ENCODE measurements around the gene CUX1.
A peak's percentile ranks its signal among the peaks of the same experiment; 100 is the strongest.

Gene CUX1

DNA sequence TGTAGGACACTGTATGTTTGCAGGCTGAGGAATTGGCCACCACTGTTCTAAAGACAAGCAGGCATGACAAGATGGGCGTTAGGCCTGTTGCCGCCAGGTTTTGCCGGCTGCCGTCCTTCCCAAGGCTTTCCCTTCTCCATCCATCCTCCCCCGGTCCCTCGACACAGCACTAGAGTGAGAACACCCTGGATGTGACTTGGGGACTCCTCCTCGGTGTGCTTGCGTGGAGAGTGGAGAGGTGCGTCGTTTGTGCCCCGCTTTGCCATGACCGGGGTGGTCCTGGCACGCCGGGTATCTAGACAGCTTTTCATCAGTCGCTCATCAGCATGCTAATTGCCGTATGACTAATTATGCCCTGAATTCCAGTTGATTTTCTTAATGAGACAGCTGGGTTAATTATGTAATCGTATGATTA is 262.6 kb downstream of the CUX1 start:
- Histone ChIP-seq H3K9me3 (ENCODE audit: control insufficient read depth, insufficient read depth, low read depth, low read length) (no peaks in the 10 kb centered on the region), H3K4me1 (ENCODE audit: control insufficient read depth, insufficient read depth, low read length) (no peaks in the 10 kb centered on the region), H3K27ac (ENCODE audit: extremely low read depth, low read depth, low read length) (no peak overlapping the region), H3K4me3 (ENCODE audit: low read depth, low read length) (no peak overlapping the region), H3K36me3 (ENCODE audit: control insufficient read depth in 2 of 2, insufficient read depth in 1 of 2, low read length in 2 of 2) (peaks cover 0 to 2% of the 10 kb centered on the region in 2 experiments; a peak in 2 of 3 replicates)
- ChIA-PET POLR2A (no interaction called here), CTCF (interaction anchor here (0.7 kb wide), 1 partner anchor 24 kb away, joined by 3 read pairs; no protein-coding TSS in a partner anchor)
- TF ChIP-seq ZNF560 (tag by site-specific recombination; IDR thresholded peaks at IDR 0.05; ENCODE audit: borderline replicate concordance) (no peak), ZNF214 (tag by site-specific recombination; IDR thresholded peaks at IDR 0.05; ENCODE audit: borderline replicate concordance) (no peak), YY2 (tag by site-specific recombination; IDR thresholded peaks at IDR 0.05) (no peak)
- TF ChIP-seq, protein P1, sequence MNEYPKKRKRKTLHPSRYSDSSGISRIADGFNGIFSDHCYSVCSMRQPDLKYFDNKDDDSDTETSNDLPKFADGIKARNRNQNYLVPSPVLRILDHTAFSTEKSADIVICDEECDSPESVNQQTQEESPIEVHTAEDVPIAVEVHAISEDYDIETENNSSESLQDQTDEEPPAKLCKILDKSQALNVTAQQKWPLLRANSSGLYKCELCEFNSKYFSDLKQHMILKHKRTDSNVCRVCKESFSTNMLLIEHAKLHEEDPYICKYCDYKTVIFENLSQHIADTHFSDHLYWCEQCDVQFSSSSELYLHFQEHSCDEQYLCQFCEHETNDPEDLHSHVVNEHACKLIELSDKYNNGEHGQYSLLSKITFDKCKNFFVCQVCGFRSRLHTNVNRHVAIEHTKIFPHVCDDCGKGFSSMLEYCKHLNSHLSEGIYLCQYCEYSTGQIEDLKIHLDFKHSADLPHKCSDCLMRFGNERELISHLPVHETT (tag by site-specific recombination; IDR thresholded peaks at IDR 0.05) = no peak

DNA sequence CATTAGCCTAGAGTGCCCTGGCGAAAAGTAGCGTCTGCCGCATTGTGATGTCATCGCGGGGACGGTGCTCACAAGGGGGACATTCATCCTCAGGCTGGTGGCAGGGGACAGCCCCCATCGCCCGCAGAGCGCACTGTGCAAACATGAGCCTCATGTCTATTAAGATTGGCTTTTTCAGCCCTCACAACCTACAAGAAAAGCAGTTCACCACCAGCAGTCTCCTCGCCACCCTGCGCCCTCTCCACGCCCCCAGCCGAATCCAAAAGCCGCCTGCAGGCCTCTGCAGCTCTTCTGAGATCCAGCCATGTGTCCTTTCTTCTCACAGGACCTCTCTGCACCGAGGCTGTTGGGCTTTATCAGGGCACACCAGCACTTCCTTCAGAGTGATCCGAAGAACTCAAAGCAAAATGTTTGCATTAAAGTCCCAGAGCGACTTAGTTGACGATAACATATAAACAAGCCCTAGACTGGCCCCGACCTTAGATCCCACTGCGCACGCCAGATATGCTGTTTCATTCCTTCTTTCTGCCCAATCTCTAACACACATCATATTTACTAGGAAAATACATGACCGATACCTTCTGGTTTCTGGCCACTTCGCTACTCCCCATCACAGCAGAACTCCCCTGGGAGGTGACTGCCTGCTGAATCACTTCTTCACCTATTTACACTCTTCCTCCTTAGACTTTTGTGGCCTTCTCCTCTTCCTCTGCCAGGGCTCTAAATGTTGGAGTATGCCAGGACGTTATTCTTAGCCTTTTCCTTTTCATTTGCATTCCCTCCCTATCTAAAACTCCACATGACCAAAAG is 263.2 kb downstream of the CUX1 start:
- H3K27ac ChIP-seq (ENCODE audit: extremely low read depth, low read depth, low read length) = no peak overlapping the region
- CTCF ChIA-PET = no interaction called here
- H3K9me3 ChIP-seq (ENCODE audit: control insufficient read depth, insufficient read depth, low read depth, low read length) = no peaks in the 10 kb centered on the region
- H3K4me1 ChIP-seq (ENCODE audit: control insufficient read depth, insufficient read depth, low read length) = no peaks in the 10 kb centered on the region
- TF ChIP-seq ZFP3 (tag by site-specific recombination; IDR thresholded peaks at IDR 0.05; ENCODE audit: low read depth) (no peak), ZNF114 (tag by site-specific recombination; IDR thresholded peaks at IDR 0.05) (no peak), KLF1 (tag by site-specific recombination; IDR thresholded peaks at IDR 0.05) (no peak), ZNF302 (tag by site-specific recombination; IDR thresholded peaks at IDR 0.05; ENCODE audit: low read depth) (no peak), ZNF138 (tag by site-specific recombination; IDR thresholded peaks at IDR 0.05; ENCODE audit: borderline replicate concordance) (no peak), ZIC2 (tag by site-specific recombination; IDR thresholded peaks at IDR 0.05) (no peak), ZNF76 (tag by site-specific recombination; IDR thresholded peaks at IDR 0.05; ENCODE audit: borderline replicate concordance, low read depth) (no peak), KLF10 (tag by site-specific recombination; IDR thresholded peaks at IDR 0.05) (no peak), SP3 (tag by site-specific recombination; IDR thresholded peaks at IDR 0.05) (no peak)
- TF ChIP-seq, protein P2, sequence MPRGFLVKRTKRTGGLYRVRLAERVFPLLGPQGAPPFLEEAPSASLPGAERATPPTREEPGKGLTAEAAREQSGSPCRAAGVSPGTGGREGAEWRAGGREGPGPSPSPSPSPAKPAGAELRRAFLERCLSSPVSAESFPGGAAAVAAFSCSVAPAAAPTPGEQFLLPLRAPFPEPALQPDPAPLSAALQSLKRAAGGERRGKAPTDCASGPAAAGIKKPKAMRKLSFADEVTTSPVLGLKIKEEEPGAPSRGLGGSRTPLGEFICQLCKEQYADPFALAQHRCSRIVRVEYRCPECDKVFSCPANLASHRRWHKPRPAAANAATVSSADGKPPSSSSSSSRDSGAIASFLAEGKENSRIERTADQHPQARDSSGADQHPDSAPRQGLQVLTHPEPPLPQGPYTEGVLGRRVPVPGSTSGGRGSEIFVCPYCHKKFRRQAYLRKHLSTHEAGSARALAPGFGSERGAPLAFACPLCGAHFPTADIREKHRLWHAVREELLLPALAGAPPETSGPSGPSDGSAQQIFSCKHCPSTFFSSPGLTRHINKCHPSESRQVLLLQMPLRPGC (tag by site-specific recombination; IDR thresholded peaks at IDR 0.05) = no peak
- peaks cover 0 to 2% of the 10 kb centered on the region in 2 experiments; a peak in 2 of 3 replicates for H3K36me3 ChIP-seq (ENCODE audit: control insufficient read depth in 2 of 2, insufficient read depth in 1 of 2, low read length in 2 of 2)
- no peak overlapping the region for H3K4me3 ChIP-seq (ENCODE audit: low read depth, low read length)
- POLR2A ChIA-PET = no interaction called here

DNA sequence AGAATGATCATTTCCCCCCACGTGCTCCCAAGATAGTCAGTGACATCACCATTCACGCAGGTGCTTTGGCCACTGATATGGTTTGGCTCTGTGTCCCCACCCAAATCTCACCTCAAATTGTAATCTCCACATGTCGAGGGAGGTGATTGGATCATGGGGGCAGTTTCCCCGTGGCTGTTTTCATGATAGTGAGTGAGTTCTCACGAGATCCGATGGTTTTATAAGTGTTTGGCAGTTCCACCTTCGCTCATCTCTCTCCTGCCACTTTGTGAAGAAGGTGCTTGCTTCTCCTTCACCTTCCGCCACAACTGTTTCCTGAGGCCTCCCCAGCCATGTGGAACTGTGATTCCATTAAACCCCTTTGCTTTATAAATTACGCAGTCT is 263.8 kb downstream of the CUX1 start:
- CTCF ChIA-PET = no interaction called here
- Histone ChIP-seq H3K4me1 (ENCODE audit: control insufficient read depth, insufficient read depth, low read length) (no peaks in the 10 kb centered on the region), H3K36me3 (ENCODE audit: control insufficient read depth in 2 of 2, insufficient read depth in 1 of 2, low read length in 2 of 2) (peaks cover 0 to 2% of the 10 kb centered on the region in 2 experiments; a peak in 2 of 3 replicates), H3K4me3 (ENCODE audit: low read depth, low read length) (no peak overlapping the region), H3K27ac (ENCODE audit: extremely low read depth, low read depth, low read length) (no peak overlapping the region), H3K9me3 (ENCODE audit: control insufficient read depth, insufficient read depth, low read depth, low read length) (no peaks in the 10 kb centered on the region)
- POLR2A ChIA-PET = no interaction called here
- TF ChIP-seq, protein P3, sequence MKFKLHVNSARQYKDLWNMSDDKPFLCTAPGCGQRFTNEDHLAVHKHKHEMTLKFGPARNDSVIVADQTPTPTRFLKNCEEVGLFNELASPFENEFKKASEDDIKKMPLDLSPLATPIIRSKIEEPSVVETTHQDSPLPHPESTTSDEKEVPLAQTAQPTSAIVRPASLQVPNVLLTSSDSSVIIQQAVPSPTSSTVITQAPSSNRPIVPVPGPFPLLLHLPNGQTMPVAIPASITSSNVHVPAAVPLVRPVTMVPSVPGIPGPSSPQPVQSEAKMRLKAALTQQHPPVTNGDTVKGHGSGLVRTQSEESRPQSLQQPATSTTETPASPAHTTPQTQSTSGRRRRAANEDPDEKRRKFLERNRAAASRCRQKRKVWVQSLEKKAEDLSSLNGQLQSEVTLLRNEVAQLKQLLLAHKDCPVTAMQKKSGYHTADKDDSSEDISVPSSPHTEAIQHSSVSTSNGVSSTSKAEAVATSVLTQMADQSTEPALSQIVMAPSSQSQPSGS (tag by site-specific recombination; IDR thresholded peaks at IDR 0.05; ENCODE audit: low read depth) = 0 out of 2 replicates have a peak, but pooled peaks have one; percentile 9
- no peak for TF ChIP-seq BCL11A (tag by site-specific recombination; IDR thresholded peaks at IDR 0.05; ENCODE audit: low read depth)
